Measurements from ENCODE around the gene AVL9.

GRCh38 chr7:32537760-32538159 lies 42.5 kb downstream of the AVL9 start:
- TF ChIP-seq ELK1 (IDR thresholded peaks at IDR 0.05; ENCODE audit: low read depth, low read length) (no peak), HDAC2 (IDR thresholded peaks at IDR 0.05) (no peak), POLR2A (IDR thresholded peaks at IDR 0.05; ENCODE audit: low read length) (no peak), EP300 (IDR thresholded peaks at IDR 0.05) (no peak), SMC3 (IDR thresholded peaks at IDR 0.05) (no peak), CHD4 (IDR thresholded peaks at IDR 0.05; ENCODE audit: borderline replicate concordance) (no peak), RAD21 (conservative IDR thresholded peaks at IDR 0.05 in 1 of 2, IDR thresholded peaks at IDR 0.05 in 1 of 2) (no peak), ZC3H11A (IDR thresholded peaks at IDR 0.05) (no peak), KDM1A (IDR thresholded peaks at IDR 0.05; ENCODE audit: low read depth) (no peak), RNF2 (IDR thresholded peaks at IDR 0.05; ENCODE audit: borderline replicate concordance, low read depth) (no peak)
- TF ChIP-seq, protein P1, sequence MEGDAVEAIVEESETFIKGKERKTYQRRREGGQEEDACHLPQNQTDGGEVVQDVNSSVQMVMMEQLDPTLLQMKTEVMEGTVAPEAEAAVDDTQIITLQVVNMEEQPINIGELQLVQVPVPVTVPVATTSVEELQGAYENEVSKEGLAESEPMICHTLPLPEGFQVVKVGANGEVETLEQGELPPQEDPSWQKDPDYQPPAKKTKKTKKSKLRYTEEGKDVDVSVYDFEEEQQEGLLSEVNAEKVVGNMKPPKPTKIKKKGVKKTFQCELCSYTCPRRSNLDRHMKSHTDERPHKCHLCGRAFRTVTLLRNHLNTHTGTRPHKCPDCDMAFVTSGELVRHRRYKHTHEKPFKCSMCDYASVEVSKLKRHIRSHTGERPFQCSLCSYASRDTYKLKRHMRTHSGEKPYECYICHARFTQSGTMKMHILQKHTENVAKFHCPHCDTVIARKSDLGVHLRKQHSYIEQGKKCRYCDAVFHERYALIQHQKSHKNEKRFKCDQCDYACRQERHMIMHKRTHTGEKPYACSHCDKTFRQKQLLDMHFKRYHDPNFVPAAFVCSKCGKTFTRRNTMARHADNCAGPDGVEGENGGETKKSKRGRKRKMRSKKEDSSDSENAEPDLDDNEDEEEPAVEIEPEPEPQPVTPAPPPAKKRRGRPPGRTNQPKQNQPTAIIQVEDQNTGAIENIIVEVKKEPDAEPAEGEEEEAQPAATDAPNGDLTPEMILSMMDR (IDR thresholded peaks at IDR 0.05), result no peak
- TF ChIP-seq, protein P2, sequence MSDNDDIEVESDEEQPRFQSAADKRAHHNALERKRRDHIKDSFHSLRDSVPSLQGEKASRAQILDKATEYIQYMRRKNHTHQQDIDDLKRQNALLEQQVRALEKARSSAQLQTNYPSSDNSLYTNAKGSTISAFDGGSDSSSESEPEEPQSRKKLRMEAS (IDR thresholded peaks at IDR 0.05), result no peak
- TF ChIP-seq, protein P3, sequence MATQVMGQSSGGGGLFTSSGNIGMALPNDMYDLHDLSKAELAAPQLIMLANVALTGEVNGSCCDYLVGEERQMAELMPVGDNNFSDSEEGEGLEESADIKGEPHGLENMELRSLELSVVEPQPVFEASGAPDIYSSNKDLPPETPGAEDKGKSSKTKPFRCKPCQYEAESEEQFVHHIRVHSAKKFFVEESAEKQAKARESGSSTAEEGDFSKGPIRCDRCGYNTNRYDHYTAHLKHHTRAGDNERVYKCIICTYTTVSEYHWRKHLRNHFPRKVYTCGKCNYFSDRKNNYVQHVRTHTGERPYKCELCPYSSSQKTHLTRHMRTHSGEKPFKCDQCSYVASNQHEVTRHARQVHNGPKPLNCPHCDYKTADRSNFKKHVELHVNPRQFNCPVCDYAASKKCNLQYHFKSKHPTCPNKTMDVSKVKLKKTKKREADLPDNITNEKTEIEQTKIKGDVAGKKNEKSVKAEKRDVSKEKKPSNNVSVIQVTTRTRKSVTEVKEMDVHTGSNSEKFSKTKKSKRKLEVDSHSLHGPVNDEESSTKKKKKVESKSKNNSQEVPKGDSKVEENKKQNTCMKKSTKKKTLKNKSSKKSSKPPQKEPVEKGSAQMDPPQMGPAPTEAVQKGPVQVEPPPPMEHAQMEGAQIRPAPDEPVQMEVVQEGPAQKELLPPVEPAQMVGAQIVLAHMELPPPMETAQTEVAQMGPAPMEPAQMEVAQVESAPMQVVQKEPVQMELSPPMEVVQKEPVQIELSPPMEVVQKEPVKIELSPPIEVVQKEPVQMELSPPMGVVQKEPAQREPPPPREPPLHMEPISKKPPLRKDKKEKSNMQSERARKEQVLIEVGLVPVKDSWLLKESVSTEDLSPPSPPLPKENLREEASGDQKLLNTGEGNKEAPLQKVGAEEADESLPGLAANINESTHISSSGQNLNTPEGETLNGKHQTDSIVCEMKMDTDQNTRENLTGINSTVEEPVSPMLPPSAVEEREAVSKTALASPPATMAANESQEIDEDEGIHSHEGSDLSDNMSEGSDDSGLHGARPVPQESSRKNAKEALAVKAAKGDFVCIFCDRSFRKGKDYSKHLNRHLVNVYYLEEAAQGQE (IDR thresholded peaks at IDR 0.05), result no peak

Measured in A549 (cell line).